NCI-H82 (cell line): ENCODE data around the gene KLHDC8A.
A peak's percentile ranks its signal among the peaks of the same experiment; 100 is the strongest.

ENCODE experiments used
- DNase-seq: peaks from one replicate; lab custom pipeline; 2025; lab: John Stamatoyannopoulos, UW

Gene KLHDC8A

GRCh38 chr1:205344066-205344928, 12.4 kb downstream of the KLHDC8A start:
- peak; percentile 77 for DNase-seq

- DNase-seq: peak; percentile 56
Measured at GRCh38 chr1:205343431-205344065, 13.2 kb downstream of the KLHDC8A start.

GRCh38 chr1:205342986-205343385, 13.7 kb downstream of the KLHDC8A start:
- DNase-seq: no peak

GRCh38 chr1:205340676-205341075, 16.0 kb downstream of the KLHDC8A start:
- no peak for DNase-seq

- no peak for DNase-seq
Measured at GRCh38 chr1:205339717-205340116, 17.0 kb downstream of the KLHDC8A start.

GRCh38 chr1:205339197-205339702, 17.5 kb downstream of the KLHDC8A start:
- no peak for DNase-seq

- DNase-seq: peak; percentile 93
Measured at GRCh38 chr1:205338011-205338410, 18.7 kb downstream of the KLHDC8A start.

- peak; percentile 76 for DNase-seq
Measured at GRCh38 chr1:205337481-205337880, 19.2 kb downstream of the KLHDC8A start.

- peak; percentile 96 for DNase-seq
Measured at GRCh38 chr1:205335692-205336091, 21.0 kb downstream of the KLHDC8A start.

- DNase-seq: peak; percentile 95
Measured at GRCh38 chr1:205332015-205332791, 24.5 kb downstream of the KLHDC8A start.

- DNase-seq: no peak
Measured at GRCh38 chr1:205330150-205330549, 26.6 kb downstream of the KLHDC8A start.

- peak; percentile 54 for DNase-seq
Measured at GRCh38 chr1:205329719-205330118, 27.0 kb downstream of the KLHDC8A start.

GRCh38 chr1:205328476-205328875, 28.2 kb downstream of the KLHDC8A start:
- no peak for DNase-seq

GRCh38 chr1:205326812-205327466, 29.8 kb downstream of the KLHDC8A start:
- DNase-seq: peak; percentile 39

GRCh38 chr1:205325334-205325884, 31.3 kb downstream of the KLHDC8A start:
- DNase-seq: peak; percentile 95

- peak; percentile 54 for DNase-seq
Measured at GRCh38 chr1:205324781-205325180, 31.9 kb downstream of the KLHDC8A start.

GRCh38 chr1:205323794-205324193, 32.9 kb downstream of the KLHDC8A start:
- no peak for DNase-seq

- DNase-seq: no peak
Measured at GRCh38 chr1:205321959-205322283, 34.8 kb downstream of the KLHDC8A start.

- DNase-seq: peak; percentile 99
Measured at GRCh38 chr1:205321162-205321958, 35.4 kb downstream of the KLHDC8A start, which contains the start of gene NUAK2. Gene NUAK2 (minus strand): TSS chr1:205321745. CDS start chr1:205321628, 117 bp downstream.
